GM12864 (cell line): ENCODE data around the gene TSPAN17.

Source experiments
- DNase-seq: peaks from one replicate; pipeline ENCODE4 v3.0.0-alpha.2; 2011; ENCODE audit warnings: low read depth
- H3K4me3 ChIP-seq: 2 replicates; pipeline ENCODE4 v1.5.1; 2011; ENCODE audit warnings: mild to moderate bottlenecking, low read depth, low read length, control low read depth
- CTCF ChIP-seq: IDR thresholded peaks from 2 replicates; pipeline ENCODE4 v1.5.1; 2011; ENCODE audit warnings: low read depth, mild to moderate bottlenecking, moderate library complexity, low read length, control low read depth, inconsistent platforms; ENCODE audit errors: missing control alignments

Gene TSPAN17

GRCh38 chr5:176691524-176691923, 44.2 kb downstream of the TSPAN17 start:
- no peak overlapping the region for H3K4me3 ChIP-seq
- no peak for DNase-seq
- no peak for TF ChIP-seq CTCF

- TF ChIP-seq CTCF = no peak
- no peak overlapping the region for H3K4me3 ChIP-seq
- DNase-seq = no peak
Observed at GRCh38 chr5:176692326-176692725, 45.0 kb downstream of the TSPAN17 start.

- TF ChIP-seq CTCF = no peak
- no peak overlapping the region for H3K4me3 ChIP-seq
- no peak for DNase-seq
Observed at GRCh38 chr5:176692839-176693476, 45.7 kb downstream of the TSPAN17 start.

GRCh38 chr5:176693477-176693851, 46.2 kb downstream of the TSPAN17 start:
- TF ChIP-seq CTCF = no peak
- DNase-seq = no peak
- H3K4me3 ChIP-seq = no peak overlapping the region

- TF ChIP-seq CTCF = no peak
- no peak for DNase-seq
- no peak overlapping the region for H3K4me3 ChIP-seq
Observed at GRCh38 chr5:176694146-176694545, 46.9 kb downstream of the TSPAN17 start.

- no peak for TF ChIP-seq CTCF
- H3K4me3 ChIP-seq = no peak overlapping the region
- no peak for DNase-seq
Observed at GRCh38 chr5:176694631-176695030, 47.3 kb downstream of the TSPAN17 start.

GRCh38 chr5:176695073-176695472, 47.8 kb downstream of the TSPAN17 start:
- H3K4me3 ChIP-seq = no peak overlapping the region
- no peak for TF ChIP-seq CTCF
- DNase-seq = no peak
